Measurements from ENCODE around the gene COL24A1.
"Not testable (repeated sequence)": the region's sequence is repeated elsewhere in the genome, so short reads cannot be mapped to it uniquely, and the experiment has no call there.

COL24A1 gene

GRCh38 chr1:85867189-85867588 is 289.4 kb downstream of the COL24A1 start:
- DNase-seq: no peak

- no peak for DNase-seq
These were observed 291.4 kb downstream of the COL24A1 start for GRCh38 chr1:85865213-85865612.

GRCh38 chr1:85864727-85865126 is 291.8 kb downstream of the COL24A1 start:
- DNase-seq: no peak

- DNase-seq: not testable (repeated sequence)
These were observed 292.9 kb downstream of the COL24A1 start for GRCh38 chr1:85863639-85864038.

- no peak for DNase-seq
These were observed 294.1 kb downstream of the COL24A1 start for GRCh38 chr1:85862456-85862855.

GRCh38 chr1:85857991-85858390 is 298.6 kb downstream of the COL24A1 start:
- no peak for DNase-seq

GRCh38 chr1:85850238-85850637 is 306.3 kb downstream of the COL24A1 start:
- DNase-seq: no peak

- no peak for DNase-seq
These were observed 306.9 kb downstream of the COL24A1 start for GRCh38 chr1:85849660-85850059.

GRCh38 chr1:85847356-85847755 is 309.2 kb downstream of the COL24A1 start:
- no peak for DNase-seq

GRCh38 chr1:85846706-85847105 is 309.9 kb downstream of the COL24A1 start:
- no peak for DNase-seq

- DNase-seq: no peak
These were observed 317.1 kb downstream of the COL24A1 start for GRCh38 chr1:85839459-85839858.

GRCh38 chr1:85838238-85838637 is 318.3 kb downstream of the COL24A1 start:
- no peak for DNase-seq

- DNase-seq: no peak
These were observed 319.8 kb downstream of the COL24A1 start for GRCh38 chr1:85836736-85837135.

GRCh38 chr1:85833165-85833564 is 323.4 kb downstream of the COL24A1 start:
- not testable (repeated sequence) for DNase-seq

- DNase-seq: no peak
These were observed 325.7 kb downstream of the COL24A1 start for GRCh38 chr1:85830837-85831236.

- no peak for DNase-seq
These were observed 332.3 kb downstream of the COL24A1 start for GRCh38 chr1:85824066-85824840.

- no peak for DNase-seq
These were observed 333.9 kb downstream of the COL24A1 start for GRCh38 chr1:85822696-85823095.

GRCh38 chr1:85818371-85818770 is 338.2 kb downstream of the COL24A1 start:
- no peak for DNase-seq

GRCh38 chr1:85816606-85817005 is 340.0 kb downstream of the COL24A1 start:
- no peak for DNase-seq

- DNase-seq: no peak
These were observed 340.7 kb downstream of the COL24A1 start for GRCh38 chr1:85815906-85816305.

GRCh38 chr1:85806236-85806965 is 350.2 kb downstream of the COL24A1 start:
- no peak for DNase-seq

- DNase-seq: no peak
These were observed 355.1 kb downstream of the COL24A1 start for GRCh38 chr1:85801520-85801919.

GRCh38 chr1:85799737-85800136 is 356.8 kb downstream of the COL24A1 start:
- no peak for DNase-seq

- no peak for DNase-seq
These were observed 358.2 kb downstream of the COL24A1 start for GRCh38 chr1:85798419-85798818.

Measured in KG1 (cell line).